Measurements from ENCODE around the gene SAFB.

Gene SAFB

DNA sequence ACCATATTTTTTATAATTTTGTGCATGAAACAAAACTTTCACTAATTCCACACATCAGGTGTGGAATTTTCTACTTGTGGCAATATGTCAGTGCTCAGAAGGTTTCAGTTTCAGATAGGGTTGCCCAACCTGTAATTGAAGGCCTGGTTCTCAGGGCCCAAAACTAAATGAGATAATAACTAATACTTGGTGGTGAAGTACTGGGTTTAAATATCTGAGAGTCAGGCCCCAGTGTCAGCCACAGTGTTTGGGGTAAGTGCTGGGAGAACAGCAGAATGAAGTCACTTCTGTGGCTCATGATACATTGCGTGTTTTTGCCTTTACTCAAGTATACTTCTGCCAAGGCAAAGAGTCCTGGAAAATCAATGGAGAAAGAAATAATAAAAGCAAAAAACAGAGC is 5.6 kb downstream of the SAFB start:
- DNase-seq, result no peak

GRCh38 chr19:5628919-5629481 is 6.1 kb downstream of the SAFB start:
- no peak for DNase-seq

GRCh38 chr19:5631567-5632240 is 8.8 kb downstream of the SAFB start:
- no peak for DNase-seq

GRCh38 chr19:5632241-5632612 is 9.3 kb downstream of the SAFB start:
- DNase-seq, result no peak

GRCh38 chr19:5632657-5633056 is 9.8 kb downstream of the SAFB start:
- no peak for DNase-seq

- no peak for DNase-seq
Observed at GRCh38 chr19:5635427-5635826, 12.5 kb downstream of the SAFB start.

GRCh38 chr19:5637971-5638370 is 15.1 kb downstream of the SAFB start:
- DNase-seq, result no peak

- no peak for DNase-seq
Observed at GRCh38 chr19:5641171-5641570, 18.3 kb downstream of the SAFB start.

GRCh38 chr19:5642204-5642603 is 19.3 kb downstream of the SAFB start:
- no peak for DNase-seq

DNA sequence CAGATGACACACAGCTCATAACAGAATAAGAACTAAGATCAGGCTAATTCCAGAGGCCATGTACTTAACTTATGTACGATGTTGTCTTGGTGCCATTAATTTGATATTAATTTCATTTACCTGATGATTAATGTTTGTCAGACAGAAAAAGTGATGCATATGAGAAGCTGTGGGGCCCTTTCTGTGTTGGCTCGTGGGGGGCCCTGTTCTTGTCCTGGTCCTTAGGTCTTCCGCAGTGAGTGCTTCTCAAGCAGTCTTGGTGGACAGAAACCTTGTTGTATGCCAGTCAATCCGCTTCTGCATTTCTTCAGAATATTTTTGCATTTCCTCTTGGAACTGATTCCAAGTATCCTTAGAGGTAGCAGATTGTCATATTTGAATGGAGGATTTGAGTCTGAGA is 20.2 kb downstream of the SAFB start:
- DNase-seq, result no peak

GRCh38 chr19:5644037-5644436 is 21.2 kb downstream of the SAFB start:
- DNase-seq, result no peak

GRCh38 chr19:5645409-5645808 is 22.5 kb downstream of the SAFB start:
- no peak for DNase-seq

GRCh38 chr19:5646703-5647102 is 23.8 kb downstream of the SAFB start:
- DNase-seq, result no peak

DNA sequence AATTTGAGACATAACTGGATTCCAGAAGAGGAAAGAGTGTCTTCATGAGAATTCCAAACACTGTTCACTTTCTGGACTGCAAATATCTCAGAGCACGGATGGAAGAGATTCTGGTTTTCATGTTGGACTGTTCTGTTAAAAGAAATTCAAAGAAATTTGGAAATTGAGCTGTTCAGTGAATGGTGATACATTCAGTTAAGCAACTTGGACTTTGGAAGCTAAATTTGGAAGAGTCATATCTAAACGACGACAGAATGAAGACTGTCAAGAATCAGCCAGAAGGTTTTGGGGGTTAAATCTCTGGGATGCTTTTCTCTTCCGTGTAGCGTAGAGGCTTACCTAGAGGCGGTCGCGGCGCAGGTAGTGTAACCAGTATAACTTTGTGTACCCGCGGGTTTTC is 25.6 kb downstream of the SAFB start:
- DNase-seq, result no peak

- DNase-seq, result no peak
Observed at GRCh38 chr19:5651361-5651760, 28.5 kb downstream of the SAFB start.

DNA sequence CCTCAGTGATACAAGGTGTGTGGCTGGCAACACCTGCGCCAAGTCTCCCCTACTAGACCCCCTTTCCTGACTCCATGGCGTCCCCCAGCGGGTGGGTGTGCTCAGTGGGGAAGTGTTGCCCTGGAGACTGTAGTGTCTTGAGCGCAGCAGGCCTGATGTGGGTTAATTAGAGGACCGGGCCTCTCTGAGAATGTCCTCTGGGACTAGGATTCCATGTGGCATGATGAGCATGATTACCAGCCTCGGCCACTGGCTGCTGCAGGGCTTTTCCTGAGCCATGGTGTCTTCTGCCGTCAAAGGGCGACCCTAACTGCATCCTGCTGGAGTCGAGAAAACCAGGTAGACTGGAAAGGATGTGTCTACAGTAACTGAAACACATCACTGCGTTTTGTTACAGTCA is 29.4 kb downstream of the SAFB start:
- no peak for DNase-seq

DNA sequence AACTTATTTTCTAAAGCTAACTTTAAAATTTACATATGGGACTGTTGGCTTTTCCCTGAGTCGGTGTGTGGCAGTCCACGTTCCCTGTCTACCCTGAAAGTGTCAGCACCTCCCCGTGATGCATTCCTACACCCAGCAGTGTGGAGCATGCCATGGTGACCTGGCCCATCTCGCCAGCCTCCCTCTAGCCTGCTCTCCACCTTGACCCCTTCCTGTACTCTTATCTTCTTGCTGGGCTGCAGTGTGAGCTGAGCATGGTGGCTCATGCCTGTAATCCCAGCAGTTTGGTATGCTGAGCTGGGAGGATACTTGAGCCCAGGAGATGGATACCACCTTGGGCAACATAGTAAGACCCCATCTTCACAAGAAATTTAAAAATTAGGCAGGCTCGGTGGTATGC is 32.0 kb downstream of the SAFB start:
- DNase-seq, result no peak

GRCh38 chr19:5655412-5655811 is 32.5 kb downstream of the SAFB start:
- no peak for DNase-seq

- DNase-seq, result no peak
Observed at GRCh38 chr19:5661483-5661882, 38.6 kb downstream of the SAFB start.

DNA sequence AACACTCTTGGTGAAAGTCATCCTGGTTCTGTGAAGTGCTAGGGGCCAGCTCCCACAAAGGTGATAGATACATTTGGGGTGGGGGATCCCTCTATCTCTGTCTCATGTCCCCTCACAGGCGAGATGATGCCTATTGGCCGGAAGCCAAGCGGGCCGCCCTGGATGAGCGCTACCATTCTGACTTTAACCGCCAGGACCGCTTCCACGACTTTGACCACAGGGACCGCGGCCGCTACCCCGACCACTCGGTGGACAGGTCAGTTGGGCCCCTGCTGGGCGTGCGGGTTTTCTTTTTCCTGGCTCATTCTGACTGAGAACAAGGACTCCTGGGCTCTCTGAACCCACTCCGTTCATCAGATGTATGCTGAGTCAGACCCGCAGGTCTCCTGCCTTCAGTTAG is 41.0 kb downstream of the SAFB start:
- DNase-seq, result no peak

GRCh38 chr19:5664515-5664914 is 41.6 kb downstream of the SAFB start:
- DNase-seq, result no peak

DNA sequence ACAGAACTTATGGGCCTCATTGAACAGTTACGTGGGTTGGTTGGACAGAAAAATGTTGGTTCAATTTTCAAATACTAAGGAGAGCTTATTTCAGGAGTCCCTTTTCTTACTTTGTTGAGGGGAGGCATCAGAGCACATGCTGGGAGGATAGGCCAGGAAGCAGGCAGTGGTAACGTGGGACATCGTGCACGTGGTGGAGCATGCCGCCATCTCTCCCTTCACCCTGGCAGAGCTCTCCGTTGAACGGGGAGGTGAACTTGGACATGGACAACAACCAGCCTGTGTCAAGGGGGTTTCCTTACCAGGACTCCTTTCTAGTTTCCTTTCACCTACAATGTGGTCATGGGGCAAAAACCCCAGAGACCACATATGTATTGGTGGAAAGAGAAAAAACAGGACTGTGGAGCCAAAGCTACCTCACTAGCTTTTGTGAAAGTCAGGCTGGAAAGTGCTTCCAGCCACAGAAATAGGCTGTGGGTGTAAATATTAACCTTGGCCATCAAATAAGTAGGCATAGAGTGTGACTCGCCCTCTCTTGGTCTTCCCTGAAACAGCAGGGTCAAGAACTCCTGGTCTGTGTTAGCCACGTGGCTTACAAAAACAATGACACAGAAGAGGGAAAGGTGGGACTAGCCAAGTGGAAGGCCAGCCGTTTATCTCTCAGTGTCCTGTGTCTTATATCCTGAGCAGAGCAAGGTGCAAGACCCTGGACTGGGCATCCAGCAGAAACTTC is 43.1 kb downstream of the SAFB start:
- no peak for DNase-seq

DNA sequence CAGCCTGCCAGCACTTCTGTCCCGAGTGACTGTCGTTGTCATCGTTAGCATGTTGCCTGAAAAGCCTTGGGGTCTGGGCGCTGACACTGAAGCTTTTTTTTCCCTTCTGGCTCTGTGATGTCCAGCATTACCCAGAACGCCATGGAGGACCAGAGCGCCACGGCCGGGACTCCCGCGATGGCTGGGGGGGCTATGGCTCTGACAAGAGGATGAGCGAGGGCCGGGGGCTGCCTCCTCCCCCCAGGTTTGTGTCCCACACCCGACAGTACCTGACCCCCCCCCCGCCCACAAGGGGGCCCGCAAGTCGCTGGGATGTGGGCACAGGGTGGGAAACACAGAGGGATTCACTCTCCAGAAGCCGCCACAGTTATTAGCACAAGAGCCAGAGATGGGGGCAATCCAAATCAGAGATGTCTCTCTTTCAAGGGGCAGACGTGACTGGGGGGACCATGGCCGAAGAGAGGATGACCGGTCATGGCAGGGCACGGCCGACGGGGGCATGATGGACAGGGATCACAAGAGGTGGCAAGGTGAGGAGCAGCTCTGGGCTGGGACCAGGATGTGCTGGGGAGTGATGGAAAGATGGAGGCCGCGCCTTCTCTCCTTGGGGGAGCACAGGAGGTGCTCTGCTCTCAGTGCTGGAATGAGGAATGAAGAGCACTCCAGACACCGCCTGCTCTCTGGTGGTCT is 44.2 kb downstream of the SAFB start:
- no peak for DNase-seq

DNA sequence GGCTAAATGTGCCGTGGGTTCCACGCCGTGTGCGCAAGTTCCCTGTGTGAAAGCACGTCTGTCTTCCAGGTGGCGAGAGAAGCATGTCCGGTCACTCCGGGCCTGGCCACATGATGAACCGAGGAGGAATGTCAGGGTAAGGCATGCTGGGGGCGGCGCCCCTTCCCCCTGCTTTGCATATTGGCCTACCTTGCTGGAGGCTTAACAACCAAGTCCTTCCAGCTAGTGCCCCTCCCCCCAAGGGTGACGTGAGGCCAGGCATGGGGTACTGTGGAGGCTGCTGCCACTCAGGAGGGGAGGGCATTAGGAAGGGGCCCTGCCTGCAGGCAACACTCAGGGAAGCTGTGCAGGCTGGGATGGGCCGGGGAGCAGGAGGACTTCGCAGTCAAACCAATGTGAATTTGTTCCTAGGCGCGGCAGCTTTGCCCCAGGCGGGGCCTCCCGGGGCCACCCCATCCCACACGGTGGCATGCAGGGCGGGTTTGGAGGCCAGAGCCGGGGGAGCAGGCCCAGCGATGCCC is 44.9 kb downstream of the SAFB start:
- no peak for DNase-seq
